GM12891 (cell line): ENCODE results near the gene IGF1R.

Experiments used
- POLR2A ChIP-seq: IDR thresholded peaks from 2 replicates; pipeline ENCODE4 v1.6.1; 2011; ENCODE audit warnings: low read depth, low read length, control low read depth
- TAF1 ChIP-seq: IDR thresholded peaks from 2 replicates; pipeline ENCODE4 v1.6.1; 2011; ENCODE audit warnings: low read depth, low read length, control low read depth

- TF ChIP-seq POLR2A (no peak), TAF1 (no peak)
Measured at GRCh38 chr15:98953968-98954367, 305.6 kb downstream of the IGF1R start.
